DND-41 (cell line): ENCODE measurements around the gene PPP6R2.
"Not testable (repeated sequence)": the region's sequence is repeated elsewhere in the genome, so short reads cannot be mapped to it uniquely, and the experiment has no call there.

Source experiments
- EZH2 ChIP-seq: IDR thresholded peaks from 3 replicates; pipeline ENCODE4 v1.6.1; 2012; ENCODE audit warnings: borderline replicate concordance, low read depth, mild to moderate bottlenecking, moderate library complexity, low read length, inconsistent platforms; ENCODE audit not compliant: severe bottlenecking
- TF ChIP-seq, protein P1 (sequence below): IDR thresholded peaks from 2 replicates; pipeline ENCODE4 v1.5.1; 2012; ENCODE audit warnings: borderline replicate concordance, low read length, moderate library complexity, mild to moderate bottlenecking; ENCODE audit not compliant: poor library complexity, severe bottlenecking; ENCODE audit errors: extremely low read depth

DNA sequence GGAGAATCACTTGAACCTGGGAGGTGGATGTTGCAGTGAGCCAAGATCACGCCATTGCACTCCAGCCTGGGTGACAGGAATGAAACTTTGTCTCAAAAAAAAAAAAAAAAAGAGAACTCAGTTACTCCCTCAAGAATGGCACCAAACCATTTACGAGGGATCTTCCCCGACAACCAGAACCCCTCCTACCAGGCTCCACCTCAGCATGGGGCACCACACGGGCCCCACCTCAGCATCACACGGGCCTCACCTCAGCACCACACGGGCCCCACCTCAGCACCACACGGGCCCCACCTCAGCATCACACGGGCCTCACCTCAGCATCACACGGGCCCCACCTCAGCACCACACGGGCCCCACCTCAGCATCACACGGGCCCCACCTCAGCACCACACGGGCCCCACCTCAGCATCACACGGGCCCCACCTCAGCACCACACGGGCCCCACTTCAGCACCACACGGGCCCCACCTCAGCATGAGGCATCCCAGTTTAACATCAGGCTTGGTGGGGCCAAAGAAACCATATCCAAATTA, 38.0 kb downstream of the PPP6R2 start:
- TF ChIP-seq, protein P1, sequence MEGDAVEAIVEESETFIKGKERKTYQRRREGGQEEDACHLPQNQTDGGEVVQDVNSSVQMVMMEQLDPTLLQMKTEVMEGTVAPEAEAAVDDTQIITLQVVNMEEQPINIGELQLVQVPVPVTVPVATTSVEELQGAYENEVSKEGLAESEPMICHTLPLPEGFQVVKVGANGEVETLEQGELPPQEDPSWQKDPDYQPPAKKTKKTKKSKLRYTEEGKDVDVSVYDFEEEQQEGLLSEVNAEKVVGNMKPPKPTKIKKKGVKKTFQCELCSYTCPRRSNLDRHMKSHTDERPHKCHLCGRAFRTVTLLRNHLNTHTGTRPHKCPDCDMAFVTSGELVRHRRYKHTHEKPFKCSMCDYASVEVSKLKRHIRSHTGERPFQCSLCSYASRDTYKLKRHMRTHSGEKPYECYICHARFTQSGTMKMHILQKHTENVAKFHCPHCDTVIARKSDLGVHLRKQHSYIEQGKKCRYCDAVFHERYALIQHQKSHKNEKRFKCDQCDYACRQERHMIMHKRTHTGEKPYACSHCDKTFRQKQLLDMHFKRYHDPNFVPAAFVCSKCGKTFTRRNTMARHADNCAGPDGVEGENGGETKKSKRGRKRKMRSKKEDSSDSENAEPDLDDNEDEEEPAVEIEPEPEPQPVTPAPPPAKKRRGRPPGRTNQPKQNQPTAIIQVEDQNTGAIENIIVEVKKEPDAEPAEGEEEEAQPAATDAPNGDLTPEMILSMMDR = not testable (repeated sequence)
- not testable (repeated sequence) for TF ChIP-seq EZH2
